PC-3 (cell line): Measurements from ENCODE around the gene LCTL. TPM values are rescaled to one million over a fixed set of nuclear protein-coding genes. Genes with fewer than 3 reads are reported as not detected.

Source experiments
- ATAC-seq: fragments of 200-7000 bp; cut with Tn5 transposase; 2 replicates; pipeline ENCODE4 v1.9.1; 2020; ENCODE audit warnings: mild to moderate bottlenecking, moderate library complexity
- BruUV-seq: library from RNA; stranded (reverse); fragments of 400-500 nt; replicated peaks from 2 replicates; lab custom pipeline; 2021; lab: Mats Ljungman, UMichigan
- CTCF ChIA-PET: fragments of 300-600 bp; sonication (Branson Sonifier 250); formaldehyde crosslinking; loops from one replicate; lab custom pipeline; 2022; ENCODE audit warnings: antibody characterized with exemption; lab: Charles Lee
- POLR2A ChIA-PET: fragments of 300-600 bp; sonication (Branson Sonifier 250); formaldehyde crosslinking; loops from one replicate; lab custom pipeline; 2022; ENCODE audit warnings: antibody characterized with exemption; ENCODE audit not compliant: unreplicated experiment; lab: Charles Lee
- DNase-seq: peaks from one replicate; pipeline ENCODE4 v3.0.0-alpha.2; 2015
- H2AFZ ChIP-seq: fragments of 300-600 bp; sonication (generic); 2 replicates; pipeline ENCODE4 v1.6.0; 2016; ENCODE audit warnings: antibody characterized with exemption, low read length
- H3F3A ChIP-seq: fragments of 300-600 bp; sonication (generic); one replicate; pipeline ENCODE4 v1.6.0; 2017; ENCODE audit warnings: antibody characterized with exemption, low read length, control low read depth, mild to moderate bottlenecking; ENCODE audit not compliant: unreplicated experiment
- H3K27ac ChIP-seq: fragments of 300-600 bp; sonication (generic); 2 replicates; pipeline ENCODE4 v1.5.1; 2016; ENCODE audit warnings: mild to moderate bottlenecking, low read length
- H3K27me3 ChIP-seq: fragments of 300-600 bp; sonication (generic); 2 replicates; pipeline ENCODE4 v1.6.1; 2016; ENCODE audit warnings: low read length, mixed read lengths
- H3K36me3 ChIP-seq: fragments of 300-600 bp; sonication (generic); 2 replicates; pipeline ENCODE4 v1.6.1; 2016; ENCODE audit warnings: low read depth, mixed run types, low read length, mixed read lengths
- H3K4me1 ChIP-seq: fragments of 300-600 bp; sonication (generic); 2 replicates; pipeline ENCODE4 v1.5.1; 2016; ENCODE audit warnings: low read length; ENCODE audit not compliant: insufficient read depth
- H3K4me2 ChIP-seq: fragments of 300-600 bp; sonication (generic); 2 replicates; pipeline ENCODE4 v1.6.0; 2016; ENCODE audit warnings: low read length
- H3K4me3 ChIP-seq: fragments of 300-600 bp; sonication (generic); 2 replicates; pipeline ENCODE4 v1.5.1; 2016; ENCODE audit warnings: mild to moderate bottlenecking, low read length, mixed read lengths
- H3K79me2 ChIP-seq: fragments of 300-600 bp; sonication (generic); 2 replicates; pipeline ENCODE4 v1.6.1; 2017; ENCODE audit warnings: low read length, mixed read lengths
- H3K9ac ChIP-seq: fragments of 300-600 bp; sonication (generic); 2 replicates; pipeline ENCODE4 v1.6.0; 2016; ENCODE audit warnings: mild to moderate bottlenecking, low read length
- H3K9me2 ChIP-seq: fragments of 300-600 bp; sonication (generic); replicated peaks from 2 replicates; pipeline ENCODE4 v1.6.1; 2016; ENCODE audit warnings: mixed run types, low read length, mixed read lengths
- H3K9me3 ChIP-seq: fragments of 300-600 bp; sonication (generic); 2 replicates; pipeline ENCODE4 v1.6.1; 2016; ENCODE audit warnings: low read length, mixed read lengths
- H4K20me1 ChIP-seq: fragments of 300-600 bp; sonication (generic); 2 replicates; pipeline ENCODE4 v1.6.1; 2016; ENCODE audit warnings: low read length, mixed read lengths
- EZH2 ChIP-seq: fragments of 300-600 bp; sonication (generic); IDR thresholded peaks from one replicate; pipeline ENCODE4 v1.6.1; 2017; ENCODE audit warnings: antibody characterized with exemption, mild to moderate bottlenecking, low read length; ENCODE audit not compliant: unreplicated experiment
- EZH2phosphoT487 ChIP-seq: fragments of 300-600 bp; sonication (generic); IDR thresholded peaks from 2 replicates; pipeline ENCODE4 v1.6.1; 2018; ENCODE audit warnings: mild to moderate bottlenecking, antibody characterized with exemption, low read length, borderline replicate concordance
- intact Hi-C: fragments of 100-400 bp; cut with micrococcal nuclease; formaldehyde crosslinking; loops from 2 replicates; pipeline ENCODE4 v1.9.0; 2023
- total RNA-seq: library from RNA; depleted of rRNA; stranded (reverse); fragments of >200 nt; gene quantifications from 2 replicates; pipeline ENCODE4 v1.2.3, GENCODE V29; 2014
- TF ChIP-seq, protein P1 (sequence below): fragments of 300-600 bp; sonication (generic); conservative IDR thresholded peaks from 2 replicates; pipeline ENCODE4 v1.5.1; 2017; ENCODE audit warnings: antibody characterized with exemption, low read depth, mild to moderate bottlenecking, low read length

LCTL gene
- total RNA-seq, 1 experiment from 2014 or later: not detected

DNA sequence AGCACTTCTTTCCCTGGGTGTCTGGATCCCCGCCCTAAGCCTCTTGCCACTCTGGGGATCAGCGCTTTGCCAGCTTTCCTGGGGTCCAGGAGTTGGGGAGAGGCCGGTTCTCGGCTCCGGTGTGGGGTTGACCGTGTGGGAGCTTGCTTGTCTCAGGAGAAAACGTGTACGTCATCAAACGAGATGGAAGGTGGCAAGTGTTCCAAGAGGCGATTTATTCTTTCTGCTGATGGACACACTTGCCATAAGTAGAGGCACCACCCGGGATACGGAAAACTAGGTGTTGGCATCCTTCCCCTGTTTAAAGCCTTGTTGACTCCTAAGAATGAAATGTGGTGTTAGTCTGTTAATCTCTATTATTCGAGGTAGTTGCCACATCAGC, 60.4 kb downstream of the LCTL start:
- no peaks in the 10 kb centered on the region for H3K9me3 ChIP-seq
- ChIA-PET POLR2A (no interaction called here), CTCF (no interaction called here)
- H3K27ac ChIP-seq: peak overlapping the region; percentile 89
- DNase-seq (peak; percentile 28), ATAC-seq (peak; percentile 18; the same call in 1 of the 2 replicates)
- H4K20me1 ChIP-seq: peaks cover 40% of the 10 kb centered on the region
- peaks cover 20% of the 10 kb centered on the region for H3F3A ChIP-seq
- H3K4me2 ChIP-seq: peak overlapping the region; percentile 90
- peaks cover 13% of the 10 kb centered on the region for H3K4me1 ChIP-seq
- peak overlapping the region; percentile 94 for H2AFZ ChIP-seq
- intact Hi-C loops: loop anchor here (10.0 kb wide), 1 partner anchor 211 kb away; the partner anchor contains the start of gene DIS3L
- peak overlapping the region; percentile 98 for H3K9ac ChIP-seq
- no peaks in the 10 kb centered on the region for H3K9me2 ChIP-seq
- TF ChIP-seq EZH2: no peak
- H3K36me3 ChIP-seq: peaks cover 38% of the 10 kb centered on the region
- peaks cover 82% of the 10 kb centered on the region for H3K79me2 ChIP-seq
- no peaks in the 10 kb centered on the region for H3K27me3 ChIP-seq
- TSS peak; percentile 86 for BruUV-seq
- peak overlapping the region; percentile 99 for H3K4me3 ChIP-seq

DNA sequence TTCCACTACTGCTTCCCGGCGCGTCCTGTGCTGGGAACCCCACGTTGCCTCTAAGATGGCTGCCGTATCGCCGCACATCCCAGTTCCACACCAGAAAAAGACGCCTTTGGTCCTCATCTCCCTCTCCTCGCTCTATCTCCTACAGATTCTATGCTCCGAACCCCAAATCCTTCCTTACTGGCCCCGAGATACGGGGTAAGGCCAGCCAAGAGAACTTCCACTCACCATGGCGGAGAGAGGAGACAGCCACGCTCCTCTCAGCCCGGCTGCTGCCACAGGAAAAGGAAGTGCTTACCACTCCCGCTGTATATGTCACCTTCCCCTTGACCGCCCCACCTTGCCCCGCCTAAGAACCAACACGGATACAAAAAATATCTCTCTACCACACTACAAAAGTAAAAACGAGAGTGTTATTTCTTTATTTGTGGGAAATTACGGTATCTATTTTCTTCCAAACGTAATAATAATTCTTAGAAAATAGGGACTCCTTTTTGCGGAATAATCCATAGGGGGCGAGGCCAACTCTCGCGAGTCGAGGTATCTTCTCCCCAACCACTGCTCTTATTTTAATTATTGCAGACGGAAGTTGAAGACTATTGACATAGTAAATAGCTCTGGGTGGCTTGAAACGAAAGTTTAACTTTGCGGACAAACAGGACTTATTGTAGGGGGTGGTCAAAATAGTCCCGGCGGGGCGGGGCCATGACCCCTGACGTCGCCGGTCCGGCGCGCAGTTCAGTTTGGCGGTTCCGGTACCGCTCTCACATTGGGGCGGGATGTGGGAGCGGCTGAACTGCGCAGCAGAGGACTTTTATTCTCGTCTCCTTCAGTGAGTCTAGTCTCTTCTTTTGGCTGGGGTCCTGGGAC, 61.0 kb downstream of the LCTL start, which contains the start of the genes RPL4 and ZWILCH:
RPL4 (minus strand) TSS at position 293 of the 867 bp plus-strand sequence; CDS start at position 228, 65 bp downstream.
ZWILCH (plus strand) TSS at position 764 of the 867 bp plus-strand sequence; CDS start at position 777, 13 bp downstream.
- intact Hi-C loops: loop anchor here (10.0 kb wide), 1 partner anchor 210 kb away; the partner anchor contains the start of gene DIS3L
- ChIA-PET CTCF (no interaction called here), POLR2A (no interaction called here)

More for the DNA sequence above, 61.0 kb downstream of the LCTL start, which contains the start of the genes RPL4 and ZWILCH:
- Histone ChIP-seq H3K9me3 (no peaks in the 10 kb centered on the region), H3K4me3 (peak within 1 kb of the TSS; percentile 99), H3K9me2 (no peaks in the 10 kb centered on the region), H3K9ac (peak within 1 kb of the TSS; percentile 98), H3K36me3 (peaks cover 45% of the 10 kb centered on the region), H3K4me2 (peak within 1 kb of the TSS; percentile 90), H3K4me1 (peaks cover 13% of the 10 kb centered on the region), H3K27me3 (no peaks in the 10 kb centered on the region), H4K20me1 (peaks cover 41% of the 10 kb centered on the region), H2AFZ (peak within 1 kb of the TSS; percentile 94), H3K79me2 (peaks cover 82% of the 10 kb centered on the region), H3K27ac (peak within 1 kb of the TSS; percentile 89), H3F3A (peaks cover 20% of the 10 kb centered on the region)
- ATAC-seq (peak; percentile 85), DNase-seq (peak; percentile 75)
- TF ChIP-seq EZH2 (no peak), EZH2phosphoT487 (no peak)
- TF ChIP-seq, protein P1, sequence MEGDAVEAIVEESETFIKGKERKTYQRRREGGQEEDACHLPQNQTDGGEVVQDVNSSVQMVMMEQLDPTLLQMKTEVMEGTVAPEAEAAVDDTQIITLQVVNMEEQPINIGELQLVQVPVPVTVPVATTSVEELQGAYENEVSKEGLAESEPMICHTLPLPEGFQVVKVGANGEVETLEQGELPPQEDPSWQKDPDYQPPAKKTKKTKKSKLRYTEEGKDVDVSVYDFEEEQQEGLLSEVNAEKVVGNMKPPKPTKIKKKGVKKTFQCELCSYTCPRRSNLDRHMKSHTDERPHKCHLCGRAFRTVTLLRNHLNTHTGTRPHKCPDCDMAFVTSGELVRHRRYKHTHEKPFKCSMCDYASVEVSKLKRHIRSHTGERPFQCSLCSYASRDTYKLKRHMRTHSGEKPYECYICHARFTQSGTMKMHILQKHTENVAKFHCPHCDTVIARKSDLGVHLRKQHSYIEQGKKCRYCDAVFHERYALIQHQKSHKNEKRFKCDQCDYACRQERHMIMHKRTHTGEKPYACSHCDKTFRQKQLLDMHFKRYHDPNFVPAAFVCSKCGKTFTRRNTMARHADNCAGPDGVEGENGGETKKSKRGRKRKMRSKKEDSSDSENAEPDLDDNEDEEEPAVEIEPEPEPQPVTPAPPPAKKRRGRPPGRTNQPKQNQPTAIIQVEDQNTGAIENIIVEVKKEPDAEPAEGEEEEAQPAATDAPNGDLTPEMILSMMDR: no peak
- no TSS peak for BruUV-seq
